ENCODE results near the gene SMOC2.

SMOC2 gene

GRCh38 chr6:168411793-168412192 lies 29.2 kb upstream of the SMOC2 start:
- Mint-ChIP-seq H3K4me1 (ENCODE audit: low read depth) (no peaks in the 10 kb centered on the region), H3K4me3 (no peak overlapping the region), H3K27me3 (no peaks in the 10 kb centered on the region), H3K36me3 (ENCODE audit: low read depth) (no peaks in the 10 kb centered on the region), H3K9me3 (no peaks in the 10 kb centered on the region), H3K27ac (no peak overlapping the region)
- no peak for DNase-seq

GRCh38 chr6:168412456-168412855 lies 28.5 kb upstream of the SMOC2 start:
- DNase-seq = no peak
- no peaks in the 10 kb centered on the region for H3K9me3 Mint-ChIP-seq
- H3K36me3 Mint-ChIP-seq (ENCODE audit: low read depth) = no peaks in the 10 kb centered on the region
- no peak overlapping the region for H3K4me3 Mint-ChIP-seq
- H3K27ac Mint-ChIP-seq = no peak overlapping the region
- H3K27me3 Mint-ChIP-seq = no peaks in the 10 kb centered on the region
- H3K4me1 Mint-ChIP-seq (ENCODE audit: low read depth) = no peaks in the 10 kb centered on the region

- no peak overlapping the region for H3K4me3 Mint-ChIP-seq
- H3K27ac Mint-ChIP-seq = no peak overlapping the region
- H3K9me3 Mint-ChIP-seq = no peaks in the 10 kb centered on the region
- no peak for DNase-seq
- no peaks in the 10 kb centered on the region for H3K4me1 Mint-ChIP-seq (ENCODE audit: low read depth)
- no peaks in the 10 kb centered on the region for H3K27me3 Mint-ChIP-seq
- H3K36me3 Mint-ChIP-seq (ENCODE audit: low read depth) = no peaks in the 10 kb centered on the region
These were observed 27.8 kb upstream of the SMOC2 start for GRCh38 chr6:168413018-168413720.

GRCh38 chr6:168413856-168414255 lies 27.1 kb upstream of the SMOC2 start:
- no peak for DNase-seq
- Mint-ChIP-seq H3K4me3 (no peak overlapping the region), H3K9me3 (no peaks in the 10 kb centered on the region), H3K27ac (no peak overlapping the region), H3K4me1 (ENCODE audit: low read depth) (no peaks in the 10 kb centered on the region), H3K36me3 (ENCODE audit: low read depth) (no peaks in the 10 kb centered on the region), H3K27me3 (no peaks in the 10 kb centered on the region)

GRCh38 chr6:168414336-168415097 lies 26.5 kb upstream of the SMOC2 start:
- H3K36me3 Mint-ChIP-seq (ENCODE audit: low read depth) = no peaks in the 10 kb centered on the region
- H3K9me3 Mint-ChIP-seq = no peaks in the 10 kb centered on the region
- H3K4me1 Mint-ChIP-seq (ENCODE audit: low read depth) = no peaks in the 10 kb centered on the region

GRCh38 chr6:168415098-168415992 lies 25.6 kb upstream of the SMOC2 start:
- no peak overlapping the region for H3K27ac Mint-ChIP-seq
- no peak overlapping the region for H3K4me3 Mint-ChIP-seq
- H3K9me3 Mint-ChIP-seq = no peaks in the 10 kb centered on the region
- H3K4me1 Mint-ChIP-seq (ENCODE audit: low read depth) = no peaks in the 10 kb centered on the region
- no peak for DNase-seq
- H3K27me3 Mint-ChIP-seq = no peaks in the 10 kb centered on the region
- H3K36me3 Mint-ChIP-seq (ENCODE audit: low read depth) = no peaks in the 10 kb centered on the region

More at GRCh38 chr6:168414336-168415097, 26.5 kb upstream of the SMOC2 start:
- no peak overlapping the region for H3K27ac Mint-ChIP-seq
- no peak for DNase-seq
- no peaks in the 10 kb centered on the region for H3K27me3 Mint-ChIP-seq
- no peak overlapping the region for H3K4me3 Mint-ChIP-seq

GRCh38 chr6:168415993-168416530 lies 24.9 kb upstream of the SMOC2 start:
- H3K9me3 Mint-ChIP-seq = no peaks in the 10 kb centered on the region
- DNase-seq = no peak
- H3K4me1 Mint-ChIP-seq (ENCODE audit: low read depth) = no peaks in the 10 kb centered on the region
- no peaks in the 10 kb centered on the region for H3K36me3 Mint-ChIP-seq (ENCODE audit: low read depth)
- no peak overlapping the region for H3K4me3 Mint-ChIP-seq
- H3K27me3 Mint-ChIP-seq = no peaks in the 10 kb centered on the region
- no peak overlapping the region for H3K27ac Mint-ChIP-seq

- no peaks in the 10 kb centered on the region for H3K4me1 Mint-ChIP-seq (ENCODE audit: low read depth)
- no peaks in the 10 kb centered on the region for H3K36me3 Mint-ChIP-seq (ENCODE audit: low read depth)
- no peak for DNase-seq
- no peak overlapping the region for H3K27ac Mint-ChIP-seq
- H3K4me3 Mint-ChIP-seq = no peak overlapping the region
- H3K9me3 Mint-ChIP-seq = no peaks in the 10 kb centered on the region
- H3K27me3 Mint-ChIP-seq = no peaks in the 10 kb centered on the region
These were observed 24.5 kb upstream of the SMOC2 start for GRCh38 chr6:168416531-168416930.

GRCh38 chr6:168417191-168417590 lies 23.8 kb upstream of the SMOC2 start:
- Mint-ChIP-seq H3K27me3 (no peaks in the 10 kb centered on the region), H3K4me3 (no peak overlapping the region), H3K4me1 (ENCODE audit: low read depth) (no peaks in the 10 kb centered on the region), H3K27ac (no peak overlapping the region), H3K9me3 (no peaks in the 10 kb centered on the region), H3K36me3 (ENCODE audit: low read depth) (no peaks in the 10 kb centered on the region)
- DNase-seq = no peak

- H3K27ac Mint-ChIP-seq = no peak overlapping the region
- no peaks in the 10 kb centered on the region for H3K27me3 Mint-ChIP-seq
- no peaks in the 10 kb centered on the region for H3K4me1 Mint-ChIP-seq (ENCODE audit: low read depth)
- DNase-seq = no peak
- no peak overlapping the region for H3K4me3 Mint-ChIP-seq
- H3K36me3 Mint-ChIP-seq (ENCODE audit: low read depth) = no peaks in the 10 kb centered on the region
- H3K9me3 Mint-ChIP-seq = no peaks in the 10 kb centered on the region
These were observed 23.1 kb upstream of the SMOC2 start for GRCh38 chr6:168417679-168418557.

- Mint-ChIP-seq H3K27me3 (no peaks in the 10 kb centered on the region), H3K36me3 (ENCODE audit: low read depth) (no peaks in the 10 kb centered on the region), H3K4me1 (ENCODE audit: low read depth) (no peaks in the 10 kb centered on the region), H3K27ac (no peak overlapping the region), H3K9me3 (no peaks in the 10 kb centered on the region), H3K4me3 (no peak overlapping the region)
- no peak for DNase-seq
These were observed 22.3 kb upstream of the SMOC2 start for GRCh38 chr6:168418711-168419121.

GRCh38 chr6:168419569-168419968 lies 21.4 kb upstream of the SMOC2 start:
- Mint-ChIP-seq H3K4me3 (no peak overlapping the region), H3K27me3 (no peaks in the 10 kb centered on the region), H3K27ac (no peak overlapping the region), H3K36me3 (ENCODE audit: low read depth) (no peaks in the 10 kb centered on the region), H3K9me3 (no peaks in the 10 kb centered on the region), H3K4me1 (ENCODE audit: low read depth) (no peaks in the 10 kb centered on the region)
- no peak for DNase-seq

- DNase-seq = no peak
- H3K9me3 Mint-ChIP-seq = no peaks in the 10 kb centered on the region
- H3K27me3 Mint-ChIP-seq = no peaks in the 10 kb centered on the region
- H3K4me1 Mint-ChIP-seq (ENCODE audit: low read depth) = no peaks in the 10 kb centered on the region
- no peaks in the 10 kb centered on the region for H3K36me3 Mint-ChIP-seq (ENCODE audit: low read depth)
- H3K4me3 Mint-ChIP-seq = no peak overlapping the region
- no peak overlapping the region for H3K27ac Mint-ChIP-seq
These were observed 20.9 kb upstream of the SMOC2 start for GRCh38 chr6:168420084-168420483.

GRCh38 chr6:168420706-168421105 lies 20.3 kb upstream of the SMOC2 start:
- no peak for DNase-seq
- Mint-ChIP-seq H3K4me1 (ENCODE audit: low read depth) (no peaks in the 10 kb centered on the region), H3K27ac (no peak overlapping the region), H3K4me3 (no peak overlapping the region), H3K9me3 (no peaks in the 10 kb centered on the region), H3K27me3 (no peaks in the 10 kb centered on the region), H3K36me3 (ENCODE audit: low read depth) (no peaks in the 10 kb centered on the region)
